HG03175 (cell line): ENCODE results near the gene DOCK11.
A peak's percentile ranks its signal among the peaks of the same experiment; 100 is the strongest.
"Not testable (repeated sequence)": the region's sequence is repeated elsewhere in the genome, so short reads cannot be mapped to it uniquely, and the experiment has no call there.

Experiments
- ATAC-seq: cut with Tn5 transposase; IDR thresholded peaks from one replicate; pipeline ENCODE4 v1.9.1; 2021; ENCODE audit warnings: mild to moderate bottlenecking, moderate library complexity; ENCODE audit not compliant: unreplicated experiment

DOCK11 gene

DNA sequence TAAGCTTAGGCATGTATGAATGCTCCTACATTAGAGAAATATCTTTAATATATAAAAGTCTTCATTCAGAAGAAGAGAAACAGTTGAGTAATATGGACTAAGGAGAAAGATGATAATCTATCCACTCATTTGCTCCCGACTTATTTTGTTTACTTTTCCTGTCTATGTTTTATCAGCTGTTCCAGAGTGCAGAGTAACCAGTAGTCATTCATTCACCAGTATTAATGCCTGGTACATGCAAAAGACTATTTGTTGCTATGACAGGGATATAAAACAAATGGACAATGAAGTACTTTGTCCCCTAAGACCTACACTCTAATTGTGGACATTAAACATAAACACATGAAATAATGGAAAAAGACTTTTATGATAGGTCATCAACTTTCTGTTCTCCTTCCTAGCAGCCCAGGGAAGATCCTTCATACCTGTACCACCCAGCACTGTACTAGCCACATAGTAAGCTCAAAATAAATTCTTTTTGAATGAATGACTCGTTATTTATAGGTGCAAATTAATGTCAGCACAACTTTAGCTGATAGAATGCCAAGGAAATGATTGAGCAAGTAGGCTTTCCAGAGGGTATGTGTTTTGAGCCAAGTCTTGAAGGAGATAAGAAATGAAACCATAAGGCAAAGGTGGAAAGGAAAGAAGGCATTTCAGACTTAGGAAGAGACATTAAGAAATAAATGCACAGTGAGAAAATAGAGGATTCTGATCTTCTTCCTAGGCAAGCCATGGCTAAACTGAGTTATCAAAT, 186.8 kb downstream of the DOCK11 start:
- ATAC-seq: no peak

GRCh38 chrX:118685393-118685792, 189.8 kb downstream of the DOCK11 start:
- ATAC-seq: no peak

DNA sequence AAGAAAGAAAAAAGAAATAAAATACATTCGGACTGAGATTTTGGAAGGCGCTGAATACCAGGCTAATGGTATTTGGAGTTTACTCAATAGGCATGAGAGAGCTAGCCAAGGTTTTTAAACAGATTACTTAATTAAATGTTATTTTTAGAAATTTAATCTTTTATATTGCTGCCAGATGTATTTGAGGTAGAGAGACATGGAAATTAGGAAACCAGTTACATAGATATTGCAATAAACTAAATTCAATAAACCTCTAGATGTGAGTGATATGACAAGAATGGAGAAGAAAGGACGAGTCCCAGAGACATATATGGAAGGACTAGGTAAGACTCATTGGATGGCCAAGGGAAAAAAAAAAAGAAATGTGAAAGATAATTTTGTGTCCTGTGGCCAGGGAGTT, 193.3 kb downstream of the DOCK11 start:
- ATAC-seq: no peak

DNA sequence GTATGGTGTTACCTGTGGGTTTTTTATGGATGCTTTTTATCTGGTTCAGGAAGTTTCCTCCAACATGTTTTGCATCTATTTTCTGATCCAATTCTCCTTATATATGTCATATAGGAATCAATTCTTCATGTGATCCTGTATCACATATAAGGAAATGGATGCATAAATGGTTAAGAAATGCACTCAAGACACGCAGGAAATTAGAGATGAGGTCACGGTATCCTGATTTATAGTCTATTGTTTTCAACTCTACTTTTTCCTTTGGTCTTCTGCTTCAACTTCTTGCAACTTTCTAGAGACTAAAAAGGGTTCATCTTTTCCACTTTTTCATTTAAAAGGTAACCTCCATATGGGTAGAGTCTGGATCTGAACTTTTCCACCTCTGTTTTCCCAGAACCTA, 198.2 kb downstream of the DOCK11 start:
- ATAC-seq: no peak

- no peak for ATAC-seq
Observed at GRCh38 chrX:118694638-118695037, 199.0 kb downstream of the DOCK11 start.

GRCh38 chrX:118698516-118699170, 203.0 kb downstream of the DOCK11 start:
- ATAC-seq: no peak

DNA sequence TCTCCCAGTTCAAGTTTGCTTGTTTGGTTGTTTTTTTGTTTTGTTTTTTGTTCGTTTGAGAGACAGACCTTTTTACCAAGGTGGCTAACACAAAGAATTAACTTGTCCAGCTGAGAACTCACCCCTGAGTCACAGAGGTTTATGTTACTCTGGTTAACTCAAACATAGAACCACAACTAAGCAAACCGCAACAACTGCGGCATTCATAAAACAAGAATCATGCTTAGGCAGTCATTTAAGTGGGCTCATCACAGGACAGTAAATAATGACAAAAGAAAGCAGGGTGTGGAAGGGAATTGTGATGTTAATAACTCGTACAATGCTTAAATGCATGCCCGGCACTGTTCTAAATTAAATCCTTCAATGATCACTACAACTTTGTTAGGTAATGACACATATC, 207.1 kb downstream of the DOCK11 start:
- no peak for ATAC-seq

DNA sequence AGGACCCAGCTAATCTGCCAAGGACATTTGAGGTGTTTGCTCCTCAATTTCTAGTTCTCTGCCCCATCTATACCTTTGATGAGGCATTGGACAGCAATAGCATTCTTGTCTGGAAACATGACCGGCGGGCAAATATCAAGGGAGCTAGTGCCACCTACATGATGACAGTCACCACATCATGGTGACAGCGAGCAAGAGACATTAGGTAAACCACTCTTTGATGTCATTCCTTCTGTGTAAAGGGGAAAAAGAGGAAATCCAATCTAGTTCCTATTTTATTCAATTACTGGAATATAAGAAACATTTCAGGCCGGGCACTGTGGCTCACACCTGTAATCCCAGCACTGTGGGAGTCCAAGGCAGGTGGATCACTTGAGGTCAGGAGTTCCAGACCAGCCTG, 211.1 kb downstream of the DOCK11 start:
- no peak for ATAC-seq

- ATAC-seq: no peak
Observed at GRCh38 chrX:118714521-118714920, 218.9 kb downstream of the DOCK11 start.

DNA sequence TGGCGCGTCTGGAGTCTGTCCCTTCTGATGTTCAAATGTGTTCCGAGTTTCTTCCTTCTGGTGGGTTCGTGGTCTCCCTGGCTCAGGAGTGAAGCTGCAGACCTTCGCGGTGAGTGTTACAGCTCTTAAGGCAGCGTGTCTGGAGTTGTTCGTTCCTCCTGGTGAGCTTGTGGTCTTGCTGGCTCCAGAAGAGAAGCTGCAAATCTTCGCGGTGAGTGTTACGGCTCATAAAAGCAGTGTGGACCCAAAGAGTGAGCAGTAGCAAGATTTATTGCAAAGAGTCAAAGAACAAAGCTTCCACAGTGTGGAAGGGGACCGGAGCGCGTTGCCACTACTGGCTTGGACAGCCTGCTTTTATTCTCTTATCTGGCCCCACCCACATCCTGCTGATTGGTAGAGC, 220.3 kb downstream of the DOCK11 start:
- ATAC-seq: not testable (repeated sequence)

DNA sequence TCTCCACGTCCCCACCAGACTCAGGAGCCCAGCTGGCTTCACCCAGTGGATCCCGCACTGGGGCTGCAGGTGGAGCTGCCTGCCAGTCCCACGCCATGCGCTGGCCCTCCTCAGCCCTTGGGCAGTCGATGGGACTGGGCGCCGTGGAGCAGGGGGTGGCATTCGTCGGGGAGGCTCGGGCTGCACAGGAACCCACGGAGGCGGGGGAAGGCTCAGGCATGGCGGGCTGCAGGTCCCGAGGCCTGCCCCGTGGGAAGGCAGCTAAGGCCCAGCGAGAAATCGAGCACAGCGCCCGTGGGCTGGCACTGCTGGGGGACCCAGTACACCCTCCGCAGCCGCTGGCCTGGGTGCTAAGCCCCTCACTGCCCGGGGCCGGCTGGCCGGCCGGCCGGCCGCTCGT, 221.2 kb downstream of the DOCK11 start:
- not testable (repeated sequence) for ATAC-seq

DNA sequence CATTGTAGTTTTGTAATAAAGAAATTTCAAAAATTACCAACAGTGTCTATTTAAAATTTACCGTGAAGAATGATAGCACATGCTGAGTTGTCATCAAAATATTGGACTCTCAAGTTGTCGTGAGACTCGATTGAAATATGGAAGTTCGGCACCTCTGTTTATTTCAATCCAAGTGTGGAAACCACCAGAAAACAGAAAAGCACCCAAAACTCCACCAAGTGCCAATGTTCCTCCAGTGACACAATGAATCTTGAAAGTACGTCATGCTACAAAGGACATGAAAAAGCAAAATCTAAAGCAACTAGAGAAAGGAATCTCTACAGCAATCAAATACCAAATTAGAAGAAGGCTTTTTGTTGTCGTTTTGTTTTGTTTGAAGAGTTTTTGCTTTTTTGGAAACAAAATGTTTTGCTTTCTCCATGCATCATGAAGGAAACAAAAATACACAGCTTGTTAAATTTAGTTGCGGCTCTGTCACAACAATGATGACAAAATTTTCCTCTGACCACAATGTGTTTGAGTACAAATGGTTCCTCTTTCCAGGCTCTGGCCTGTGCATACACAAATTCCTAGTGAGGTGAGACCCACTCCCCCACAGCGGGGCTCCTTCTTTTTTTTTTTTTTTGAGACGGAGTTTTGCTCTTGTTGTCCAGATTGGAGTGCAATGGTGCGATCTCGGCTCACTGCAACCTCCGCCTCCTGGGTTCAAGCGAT, 222.2 kb downstream of the DOCK11 start:
- no peak for ATAC-seq

- ATAC-seq: no peak
Observed at GRCh38 chrX:118718737-118719136, 223.1 kb downstream of the DOCK11 start.

- ATAC-seq: no peak
Observed at GRCh38 chrX:118720058-118720707, 224.6 kb downstream of the DOCK11 start.

DNA sequence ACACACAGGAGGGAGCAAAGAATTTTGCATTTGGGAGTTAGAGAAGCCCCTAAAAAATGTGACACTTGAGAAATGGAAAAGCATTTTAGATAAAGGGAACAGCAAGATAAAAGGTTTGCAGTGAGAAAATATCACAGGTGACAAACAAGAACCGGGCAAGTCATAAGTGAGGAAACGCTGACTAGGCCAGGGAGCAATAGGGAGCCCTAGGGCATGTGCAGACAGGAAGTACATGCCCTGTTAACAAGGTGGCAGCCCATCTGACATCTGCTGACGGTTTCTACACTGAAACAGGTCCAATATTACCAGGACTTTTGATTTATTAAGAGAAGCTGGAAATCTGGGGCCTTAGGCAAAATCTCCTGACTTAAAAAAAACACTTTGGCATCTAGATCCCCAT, 227.8 kb downstream of the DOCK11 start:
- no peak for ATAC-seq

- ATAC-seq: no peak
Observed at GRCh38 chrX:118724365-118724764, 228.8 kb downstream of the DOCK11 start.

- ATAC-seq: no peak
Observed at GRCh38 chrX:118724775-118725174, 229.2 kb downstream of the DOCK11 start.

DNA sequence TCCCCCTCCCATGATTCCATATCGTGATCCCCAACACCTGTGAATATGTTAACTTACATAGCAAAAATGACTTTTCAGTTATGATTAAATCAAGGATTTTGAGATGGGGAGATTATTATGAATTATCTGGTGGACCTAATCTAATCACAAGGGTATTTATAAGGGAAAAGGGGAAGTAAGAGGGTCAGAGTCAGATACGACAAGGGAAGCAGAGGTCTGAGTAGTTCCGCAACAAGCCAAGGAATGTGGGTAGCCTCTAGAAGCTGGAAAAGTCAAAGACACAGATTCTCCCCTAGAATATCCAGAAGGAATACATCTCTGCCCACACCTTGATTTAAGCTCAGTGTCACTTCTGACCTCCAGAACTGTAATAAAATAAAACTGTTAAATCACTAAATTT, 230.8 kb downstream of the DOCK11 start:
- ATAC-seq: no peak

GRCh38 chrX:118726887-118727685, 231.5 kb downstream of the DOCK11 start, which contains the start of gene IL13RA1:
IL13RA1 (plus strand) TSS chrX:118727606; CDS start chrX:118727639, 33 bp downstream.
- ATAC-seq: peak; percentile 64

DNA sequence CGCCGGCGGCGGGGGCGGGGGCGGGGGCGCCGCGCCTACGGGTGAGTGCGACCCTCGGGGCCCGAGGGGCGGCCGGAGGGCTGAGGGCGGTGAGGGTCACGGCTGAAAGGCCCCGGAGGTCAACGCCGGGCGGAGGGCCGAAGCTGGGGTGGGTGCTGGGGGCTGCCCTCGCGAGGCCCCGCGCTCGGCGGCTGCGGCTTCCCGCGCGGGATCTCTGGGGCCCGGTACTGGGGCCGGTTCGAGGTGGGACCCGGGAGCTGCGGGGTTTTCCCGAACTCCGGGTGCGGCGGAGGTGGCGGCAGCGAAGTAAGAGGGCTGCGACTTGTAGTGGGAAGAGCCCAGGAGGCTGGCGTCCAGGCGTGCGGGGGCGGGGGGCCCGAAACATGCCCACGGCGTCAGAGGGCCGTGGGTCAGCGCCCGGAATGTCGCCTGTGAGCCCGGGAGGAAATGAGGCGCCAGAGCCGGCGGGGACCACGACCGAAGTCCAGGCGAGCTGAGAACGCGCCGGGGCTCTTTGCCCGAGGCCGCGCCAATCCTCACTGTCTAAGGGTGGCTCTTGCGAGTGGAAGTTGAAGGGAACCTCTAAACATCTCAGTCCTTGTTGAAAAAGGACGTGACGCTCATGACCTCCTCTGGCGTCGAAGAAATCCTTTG, 232.2 kb downstream of the DOCK11 start:
- ATAC-seq: no peak
